ENCODE data around the gene SPOCK2. TPM values are rescaled to one million over a fixed set of nuclear protein-coding genes. Genes with fewer than 3 reads are reported as not detected.
"Not testable (repeated sequence)": the region's sequence is repeated elsewhere in the genome, so short reads cannot be mapped to it uniquely, and the experiment has no call there.

The SPOCK2 gene
- total RNA-seq, 1 donor from 2014 or later: 0.78 TPM

GRCh38 chr10:72034761-72035160 lies 53.6 kb downstream of the SPOCK2 start:
- DNase-seq (ENCODE audit: low read depth): no peak

DNA sequence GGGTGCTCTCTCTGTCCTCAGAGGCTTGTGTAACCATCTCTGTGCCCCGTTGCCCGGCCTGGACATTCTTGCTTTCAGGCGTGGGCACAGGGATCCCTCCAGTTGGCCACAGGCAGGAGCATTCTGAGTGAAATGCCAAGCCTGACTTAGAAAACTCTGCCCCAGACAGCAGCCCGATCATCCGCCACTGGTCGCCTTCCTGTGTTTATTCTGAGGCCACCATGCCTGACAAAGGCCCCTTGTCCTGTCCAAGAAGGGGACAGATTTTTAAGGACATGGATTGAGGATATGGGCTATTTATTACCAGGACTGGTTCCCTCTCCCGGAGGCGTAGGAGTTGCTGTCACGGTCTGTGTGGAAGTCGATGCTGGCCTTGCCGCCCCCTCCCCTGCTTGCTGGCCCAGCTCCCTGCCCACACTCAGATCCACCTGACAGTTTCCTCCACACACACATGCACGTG lies 54.3 kb downstream of the SPOCK2 start:
- no peak for DNase-seq (ENCODE audit: low read depth)

- DNase-seq (ENCODE audit: low read depth): not testable (repeated sequence)
Observed at GRCh38 chr10:72032409-72033162, 55.8 kb downstream of the SPOCK2 start.

DNA sequence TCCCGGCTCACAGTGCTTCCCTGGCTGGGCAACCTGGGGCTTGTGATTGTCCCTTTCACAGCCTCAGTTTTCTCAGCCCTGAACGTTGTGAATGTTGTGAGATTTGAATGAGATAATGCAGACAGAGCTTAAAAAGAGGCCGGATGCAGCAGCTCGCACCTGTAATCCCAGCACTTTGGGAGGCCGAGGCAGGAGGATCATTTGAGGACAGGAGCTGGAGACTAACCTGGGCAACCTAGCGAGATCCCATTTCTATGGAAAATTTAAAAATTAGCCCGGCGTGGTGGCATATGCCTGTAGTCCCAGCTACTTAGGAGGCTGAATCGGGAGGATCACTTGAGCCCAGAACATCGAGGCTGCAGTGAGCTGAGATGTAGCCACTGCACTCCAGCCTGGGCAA lies 56.6 kb downstream of the SPOCK2 start:
- DNase-seq (ENCODE audit: low read depth): no peak

DNA sequence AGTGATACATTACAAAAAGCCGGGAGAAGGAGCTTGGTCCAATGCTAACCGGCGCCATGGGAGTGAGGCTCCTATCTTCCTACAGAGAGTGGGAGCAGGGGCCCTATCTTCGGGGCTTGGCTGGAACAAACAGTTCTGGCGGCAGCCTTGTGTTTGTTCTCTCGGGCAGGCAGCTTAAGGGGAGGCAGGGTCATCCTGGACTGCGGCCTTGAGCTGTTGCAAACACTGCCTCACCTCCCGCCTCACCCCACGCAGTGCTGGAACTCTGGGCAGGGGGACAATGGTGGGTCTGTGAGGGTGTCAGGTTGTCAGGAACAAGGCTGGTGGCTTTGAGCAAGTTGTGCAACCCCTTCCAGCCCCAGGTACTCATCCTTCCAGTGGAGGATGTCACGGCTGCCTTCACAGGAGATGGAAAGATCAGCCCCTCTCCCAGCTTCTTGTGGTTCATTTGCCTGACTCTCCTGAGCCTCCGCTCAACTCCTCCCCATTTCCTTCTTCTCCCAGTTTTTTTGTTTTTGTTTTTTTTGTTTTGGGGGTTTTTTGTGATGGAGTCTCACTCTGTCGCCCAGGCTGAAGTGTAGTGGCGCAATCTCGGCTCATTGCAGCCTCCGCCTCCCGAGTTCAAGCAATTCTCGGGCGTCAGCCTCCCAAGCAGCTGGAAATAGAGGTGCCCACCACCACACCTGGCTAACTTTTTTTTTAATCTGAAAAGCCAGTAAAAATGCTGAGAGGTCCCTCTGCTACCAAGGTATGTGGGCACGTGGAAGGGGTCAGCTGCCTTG lies 57.4 kb downstream of the SPOCK2 start:
- DNase-seq (ENCODE audit: low read depth): no peak

DNA sequence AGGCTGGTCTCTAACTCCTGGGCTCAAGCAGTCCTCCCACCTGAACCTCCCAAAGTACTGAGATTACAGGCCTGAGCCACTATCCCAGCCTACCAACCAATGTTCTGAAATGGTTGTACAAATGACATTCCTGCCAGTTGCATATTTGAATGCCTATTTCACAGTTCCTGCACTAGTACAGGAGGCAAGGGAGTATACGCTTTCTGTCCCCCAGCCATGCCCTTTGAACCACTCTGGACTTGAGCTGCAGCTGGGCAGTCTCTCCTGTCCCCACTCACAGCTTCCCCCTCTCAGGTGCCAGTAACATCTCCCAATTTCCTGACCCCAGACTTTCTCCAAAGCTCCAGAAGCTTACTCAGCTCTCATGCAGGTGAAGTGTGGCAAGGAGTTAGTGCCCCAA lies 58.9 kb downstream of the SPOCK2 start:
- no peak for DNase-seq (ENCODE audit: low read depth)

DNA sequence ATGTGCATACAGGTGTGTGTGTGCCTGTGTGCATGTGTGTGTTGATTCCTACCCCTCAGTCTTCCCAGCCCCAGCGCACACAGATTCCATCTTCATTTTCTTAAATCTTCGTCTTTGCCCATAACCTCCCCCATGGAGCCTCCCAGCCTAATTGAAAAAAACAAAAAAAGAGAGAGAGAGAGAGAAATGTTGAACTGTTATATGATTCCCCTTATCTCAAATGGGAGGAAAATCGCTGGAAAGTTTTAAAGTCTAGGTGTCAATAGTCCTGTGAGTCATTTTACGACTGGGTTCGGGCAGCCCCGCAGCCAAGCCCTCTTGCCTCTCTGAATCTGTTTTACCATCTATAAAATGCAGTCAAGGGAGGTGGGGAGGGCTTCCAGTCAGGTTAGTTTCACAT lies 60.9 kb downstream of the SPOCK2 start:
- DNase-seq (ENCODE audit: low read depth): no peak

- DNase-seq (ENCODE audit: low read depth): peak; percentile 52
Observed at GRCh38 chr10:72026278-72027111, 61.9 kb downstream of the SPOCK2 start.

- DNase-seq (ENCODE audit: low read depth): no peak
Observed at GRCh38 chr10:72025832-72026231, 62.5 kb downstream of the SPOCK2 start.

GRCh38 chr10:72025400-72025799 lies 63.0 kb downstream of the SPOCK2 start:
- no peak for DNase-seq (ENCODE audit: low read depth)

GRCh38 chr10:72024596-72024995 lies 63.8 kb downstream of the SPOCK2 start:
- DNase-seq (ENCODE audit: low read depth): no peak

DNA sequence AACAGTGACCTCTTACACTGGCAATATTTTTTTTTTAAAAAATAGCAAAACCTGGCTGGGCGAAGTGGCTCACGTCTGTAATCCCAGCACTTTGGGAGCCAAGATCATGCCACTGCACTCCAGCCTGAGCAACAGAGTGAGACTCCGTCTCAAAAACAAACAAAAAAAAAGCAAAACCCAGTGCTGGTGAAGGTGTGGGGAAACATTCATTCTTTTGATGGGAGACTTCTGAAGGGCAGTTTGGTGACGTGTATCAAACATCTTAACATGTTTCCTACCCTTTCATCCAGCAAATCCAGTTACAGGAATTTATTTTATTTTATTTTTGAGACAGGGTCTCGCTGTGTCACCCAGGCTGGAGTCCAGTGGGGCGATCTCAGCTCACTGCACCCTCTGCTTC lies 66.1 kb downstream of the SPOCK2 start:
- DNase-seq (ENCODE audit: low read depth): no peak

GRCh38 chr10:72020914-72021809 lies 67.2 kb downstream of the SPOCK2 start:
- DNase-seq (ENCODE audit: low read depth): no peak

DNA sequence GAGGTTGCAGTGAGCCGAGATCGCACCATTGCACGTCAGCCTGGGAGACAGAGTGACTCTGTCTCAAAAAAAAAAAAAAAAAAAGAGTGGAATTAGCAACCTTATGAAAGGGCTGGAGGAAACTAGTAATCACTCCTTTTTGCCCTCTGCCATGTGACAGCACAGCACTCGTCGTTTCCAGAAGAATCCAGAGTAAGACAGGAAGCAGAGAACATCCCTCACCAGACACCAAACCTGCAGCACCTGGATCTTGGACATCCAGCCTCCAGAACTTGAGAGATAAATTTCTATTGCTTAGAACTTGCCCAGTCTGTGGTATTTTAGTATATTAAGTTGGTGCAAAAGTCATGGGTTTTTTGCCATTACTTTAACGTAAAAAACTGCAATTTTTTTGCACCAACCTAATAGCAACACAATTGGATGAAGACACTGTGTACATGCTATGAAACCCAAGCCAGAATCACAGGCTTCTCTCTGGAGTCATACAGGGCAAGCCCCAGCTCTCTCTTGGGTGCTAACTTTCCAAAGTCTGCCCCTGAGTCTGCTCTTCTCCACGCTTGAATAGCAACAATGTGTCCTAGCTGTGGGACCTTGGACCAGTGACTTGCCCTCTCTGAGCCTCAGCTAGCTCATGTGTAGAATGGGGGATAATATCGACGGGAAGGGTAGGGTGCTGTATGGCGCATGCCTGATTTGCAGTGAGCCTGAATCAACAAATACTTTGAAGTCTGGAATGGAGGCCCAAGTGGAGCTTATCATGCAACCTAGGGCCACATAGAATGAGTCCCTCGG lies 69.1 kb downstream of the SPOCK2 start:
- no peak for DNase-seq (ENCODE audit: low read depth)

GRCh38 chr10:72016608-72017300 lies 71.6 kb downstream of the SPOCK2 start:
- peak; percentile 98 for DNase-seq (ENCODE audit: low read depth)

DNA sequence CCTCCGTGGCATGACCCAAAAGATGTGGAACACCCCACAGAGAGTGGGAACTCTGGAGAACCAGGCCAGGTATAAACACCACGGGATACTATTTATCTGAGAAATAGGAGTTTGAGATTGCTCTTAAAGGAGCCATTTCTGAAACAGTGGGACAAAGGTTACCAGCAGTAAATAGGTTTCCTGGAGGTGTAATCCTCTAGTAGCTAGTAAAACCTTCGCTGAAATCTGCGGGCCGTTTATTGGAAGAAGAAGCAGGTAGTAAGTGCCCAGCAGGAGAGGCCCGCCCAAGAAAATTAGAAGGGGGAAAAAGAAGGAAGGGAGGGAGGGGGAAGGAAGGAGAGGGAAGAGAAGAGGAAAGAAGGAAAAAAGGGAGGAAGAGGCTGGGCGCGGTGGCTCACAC lies 72.5 kb downstream of the SPOCK2 start:
- DNase-seq (ENCODE audit: low read depth): no peak

GRCh38 chr10:72014785-72015480 lies 73.4 kb downstream of the SPOCK2 start:
- DNase-seq (ENCODE audit: low read depth): no peak

- no peak for DNase-seq (ENCODE audit: low read depth)
Observed at GRCh38 chr10:72014197-72014596, 74.2 kb downstream of the SPOCK2 start.
